Sciatic nerve (tissue), 2 donors: ENCODE data around the gene COMMD10. TPM values are rescaled to one million over a fixed set of nuclear protein-coding genes. Genes with fewer than 3 reads are reported as not detected.

Experiments used
- ATAC-seq: fragments of 200-7000 bp; cut with Tn5 transposase; one replicate; pipeline ENCODE4 v1.9.1; 2020; ENCODE audit warnings: mild to moderate bottlenecking, moderate library complexity
- DNase-seq: peaks from one replicate; pipeline ENCODE4 v3.0.0-alpha.2; 2020; ENCODE audit warnings: low spot score
- intact Hi-C: fragments of 100-400 bp; cut with DNase I; formaldehyde crosslinking; loops from one replicate; pipeline ENCODE4 v1.14.2; 2022
- total RNA-seq: library from RNA; stranded (reverse); fragmentation: NEBNext Ultra II Directional; extraction: Animal tissue kit (Norgen Biotek cat#: 25700); gene quantifications from one replicate; pipeline ENCODE4 v1.2.1, GENCODE V29; 2021
- donor health status: DM: no; HTN: no; CAD: no.
- donor health status: DM: no; HTN: no; CAD: no.

Gene COMMD10
- total RNA-seq, 1 donor from 2014 or later, result 33.3 TPM

- no peak for ATAC-seq
Observed at GRCh38 chr5:116313366-116313765, 228.5 kb downstream of the COMMD10 start.

GRCh38 chr5:116315531-116315930 is 230.7 kb downstream of the COMMD10 start:
- ATAC-seq (no peak), DNase-seq (no peak)
- intact Hi-C loops, result no loop called here

More at GRCh38 chr5:116313366-116313765, 228.5 kb downstream of the COMMD10 start:
- intact Hi-C loops, result no loop called here
- DNase-seq, result no peak

GRCh38 chr5:116318091-116318854 is 233.4 kb downstream of the COMMD10 start:
- intact Hi-C loops, result no loop called here
- no peak for DNase-seq

GRCh38 chr5:116320486-116320885 is 235.7 kb downstream of the COMMD10 start:
- ATAC-seq, result no peak
- no peak for DNase-seq
- intact Hi-C loops, result no loop called here

More at GRCh38 chr5:116318091-116318854, 233.4 kb downstream of the COMMD10 start:
- no peak for ATAC-seq

GRCh38 chr5:116329503-116329902 is 244.7 kb downstream of the COMMD10 start:
- no peak for DNase-seq
- intact Hi-C loops, result no loop called here
- no peak for ATAC-seq

- ATAC-seq, result no peak
- DNase-seq, result no peak
- intact Hi-C loops, result no loop called here
Observed at GRCh38 chr5:116340799-116341198, 256.0 kb downstream of the COMMD10 start.

Other genes with a start within 250 kb of the COMMD10 start
- gene ATG12, start 243.5 kb upstream of the COMMD10 start, total RNA-seq, result 44.6 TPM
- 106 TPM for gene AP3S1, start 243.1 kb upstream of the COMMD10 start, total RNA-seq
- 5.6 TPM for gene LVRN, start 122.5 kb upstream of the COMMD10 start, total RNA-seq
- gene ARL14EPL, start 52.6 kb upstream of the COMMD10 start, total RNA-seq, result not detected